ENCODE results near the gene AK8. TPM values are rescaled to one million over a fixed set of nuclear protein-coding genes. Genes with fewer than 3 reads are reported as not detected.

Gene AK8, protein sequence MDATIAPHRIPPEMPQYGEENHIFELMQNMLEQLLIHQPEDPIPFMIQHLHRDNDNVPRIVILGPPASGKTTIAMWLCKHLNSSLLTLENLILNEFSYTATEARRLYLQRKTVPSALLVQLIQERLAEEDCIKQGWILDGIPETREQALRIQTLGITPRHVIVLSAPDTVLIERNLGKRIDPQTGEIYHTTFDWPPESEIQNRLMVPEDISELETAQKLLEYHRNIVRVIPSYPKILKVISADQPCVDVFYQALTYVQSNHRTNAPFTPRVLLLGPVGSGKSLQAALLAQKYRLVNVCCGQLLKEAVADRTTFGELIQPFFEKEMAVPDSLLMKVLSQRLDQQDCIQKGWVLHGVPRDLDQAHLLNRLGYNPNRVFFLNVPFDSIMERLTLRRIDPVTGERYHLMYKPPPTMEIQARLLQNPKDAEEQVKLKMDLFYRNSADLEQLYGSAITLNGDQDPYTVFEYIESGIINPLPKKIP
- total RNA-seq = 1 to 10 TPM; 1.4 to 3.7 (median 1.8) TPM

DNA sequence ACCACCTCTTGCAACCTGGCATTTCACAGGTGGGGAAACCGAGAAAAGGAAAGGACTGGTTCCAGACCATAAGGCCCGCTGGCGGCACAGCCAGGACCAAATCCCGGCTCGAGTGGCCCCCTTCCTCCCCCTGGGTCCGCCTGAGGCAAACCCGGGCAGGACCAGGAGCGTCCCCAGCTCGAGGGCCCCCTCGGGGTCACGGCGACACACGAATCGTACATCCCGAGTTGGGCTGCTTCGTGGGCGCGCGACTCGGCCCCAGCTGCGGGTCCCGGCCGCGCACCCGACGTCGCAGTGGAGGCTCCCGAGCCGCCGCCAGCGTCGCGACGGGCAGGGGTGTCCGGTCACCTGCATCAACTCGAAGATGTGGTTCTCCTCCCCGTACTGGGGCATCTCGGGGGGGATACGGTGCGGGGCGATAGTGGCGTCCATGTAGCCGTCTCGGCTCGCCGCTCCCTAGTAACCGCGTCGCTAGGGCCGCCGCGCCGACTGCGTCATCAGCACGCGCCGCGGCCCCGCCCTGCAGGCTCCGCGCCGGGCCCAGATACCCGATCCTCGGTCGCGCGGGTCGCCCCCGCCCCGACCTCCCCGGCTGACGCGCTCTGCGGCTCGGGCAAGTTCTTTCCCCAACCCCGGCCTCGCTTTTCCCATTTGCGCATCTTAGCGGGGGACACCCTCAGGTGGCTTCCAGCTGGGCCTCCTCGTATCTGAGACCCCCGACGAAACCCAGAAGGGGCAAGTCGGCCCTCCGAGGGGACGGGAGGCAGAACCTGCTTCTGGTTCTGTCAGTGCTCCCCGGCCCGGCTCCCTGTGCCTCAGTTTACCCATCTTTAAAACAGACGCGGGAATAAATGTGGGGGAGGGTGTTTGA lies at the start of gene AK8:
AK8 (minus strand) TSS at position 461 of the 871 bp plus-strand sequence; CDS start at position 432, 29 bp downstream.
- TF ChIP-seq POLR2AphosphoS5 (IDR thresholded peaks at IDR 0.05) (peak in 1 of 3 donors; percentile 58), EP300 (IDR thresholded peaks at IDR 0.05) (no peak), POLR2A (IDR thresholded peaks at IDR 0.05) (no peak)
- TF ChIP-seq, protein P1, sequence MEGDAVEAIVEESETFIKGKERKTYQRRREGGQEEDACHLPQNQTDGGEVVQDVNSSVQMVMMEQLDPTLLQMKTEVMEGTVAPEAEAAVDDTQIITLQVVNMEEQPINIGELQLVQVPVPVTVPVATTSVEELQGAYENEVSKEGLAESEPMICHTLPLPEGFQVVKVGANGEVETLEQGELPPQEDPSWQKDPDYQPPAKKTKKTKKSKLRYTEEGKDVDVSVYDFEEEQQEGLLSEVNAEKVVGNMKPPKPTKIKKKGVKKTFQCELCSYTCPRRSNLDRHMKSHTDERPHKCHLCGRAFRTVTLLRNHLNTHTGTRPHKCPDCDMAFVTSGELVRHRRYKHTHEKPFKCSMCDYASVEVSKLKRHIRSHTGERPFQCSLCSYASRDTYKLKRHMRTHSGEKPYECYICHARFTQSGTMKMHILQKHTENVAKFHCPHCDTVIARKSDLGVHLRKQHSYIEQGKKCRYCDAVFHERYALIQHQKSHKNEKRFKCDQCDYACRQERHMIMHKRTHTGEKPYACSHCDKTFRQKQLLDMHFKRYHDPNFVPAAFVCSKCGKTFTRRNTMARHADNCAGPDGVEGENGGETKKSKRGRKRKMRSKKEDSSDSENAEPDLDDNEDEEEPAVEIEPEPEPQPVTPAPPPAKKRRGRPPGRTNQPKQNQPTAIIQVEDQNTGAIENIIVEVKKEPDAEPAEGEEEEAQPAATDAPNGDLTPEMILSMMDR (IDR thresholded peaks at IDR 0.05) = no peak
- Histone ChIP-seq H3K4me3 (peak within 1 kb of the TSS; percentile 94), H3K9me3 (no peaks in the 10 kb centered on the region), H3K4me1 (peaks cover 32% of the 10 kb centered on the region), H3K27me3 (no peaks in the 10 kb centered on the region), H3K27ac (peak within 1 kb of the TSS; percentile 93), H3K36me3 (no peaks in the 10 kb centered on the region)
- DNase-seq (ENCODE audit: low spot score in 2 of 2) = peak; percentile 80 to 88
- WGBS = no CpG with 5 or more reads among the region's 89 CpGs

DNA sequence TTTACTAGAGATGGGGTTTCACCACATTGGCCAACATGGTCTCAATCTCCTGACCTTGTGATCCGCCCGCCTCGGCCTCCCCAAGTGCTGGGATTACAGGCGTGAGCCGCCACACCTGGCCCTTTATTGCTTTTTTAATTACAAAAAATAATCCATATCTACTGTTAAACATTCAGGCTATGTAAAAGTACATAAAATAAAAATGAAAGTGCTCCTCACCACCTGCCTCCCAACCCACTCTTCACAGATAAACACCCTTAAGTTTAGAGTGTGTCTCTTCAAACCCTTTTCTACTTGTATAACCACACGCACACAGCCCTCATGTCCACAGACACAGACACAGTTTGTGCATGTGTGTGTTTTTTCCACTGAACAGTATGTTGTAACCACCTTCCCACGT lies 49.6 kb upstream of the AK8 start:
- H3K4me1 ChIP-seq = no peaks in the 10 kb centered on the region
- no peak for DNase-seq (ENCODE audit: low spot score in 2 of 2)
- H3K27me3 ChIP-seq = no peaks in the 10 kb centered on the region
- WGBS = 94% methylated on average over 7 of the region's 7 CpGs
- H3K9me3 ChIP-seq = no peaks in the 10 kb centered on the region
- peaks cover 65% of the 10 kb centered on the region for H3K36me3 ChIP-seq
- TF ChIP-seq, protein P1 (IDR thresholded peaks at IDR 0.05) = no peak
- TF ChIP-seq POLR2AphosphoS5 (IDR thresholded peaks at IDR 0.05) = no peak
- no peak for TF ChIP-seq POLR2A (IDR thresholded peaks at IDR 0.05)
- no peak for TF ChIP-seq EP300 (IDR thresholded peaks at IDR 0.05)
- H3K4me3 ChIP-seq = no peak overlapping the region
- H3K27ac ChIP-seq = no peak overlapping the region

DNA sequence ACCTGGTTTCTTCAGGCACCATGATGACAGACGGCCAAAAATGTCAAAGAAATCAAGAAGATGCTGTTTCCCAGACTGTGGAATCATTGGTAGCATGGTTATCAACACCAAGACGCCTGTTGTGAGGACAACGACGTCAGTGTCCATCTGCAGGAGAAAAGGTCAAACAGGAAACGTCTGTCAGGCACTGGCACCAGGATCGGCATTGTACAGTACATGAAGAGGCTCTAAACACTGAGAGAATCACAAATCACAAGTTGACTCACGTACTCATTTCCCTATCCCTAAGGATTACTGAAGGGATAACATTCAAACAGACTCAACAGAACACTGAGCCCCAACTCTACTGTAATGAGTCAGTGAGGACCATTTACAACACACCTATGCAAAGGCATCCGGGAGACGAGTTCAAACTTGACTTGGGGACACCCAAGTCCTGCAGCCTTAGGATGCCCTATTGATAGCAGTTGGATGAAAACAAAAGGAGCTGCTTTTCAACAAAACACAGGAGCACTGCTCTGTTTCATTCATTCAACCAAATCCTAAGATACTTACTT lies 45.3 kb upstream of the AK8 start:
- WGBS = 89% methylated on average over 9 of the region's 9 CpGs
- Histone ChIP-seq H3K27ac (no peak overlapping the region), H3K4me1 (no peaks in the 10 kb centered on the region), H3K9me3 (no peaks in the 10 kb centered on the region), H3K36me3 (peaks cover 88% of the 10 kb centered on the region), H3K4me3 (no peak overlapping the region), H3K27me3 (no peaks in the 10 kb centered on the region)
- no peak for DNase-seq (ENCODE audit: low spot score in 2 of 2)
- no peak for TF ChIP-seq POLR2A (IDR thresholded peaks at IDR 0.05)
- TF ChIP-seq EP300 (IDR thresholded peaks at IDR 0.05) = no peak
- TF ChIP-seq, protein P1 (IDR thresholded peaks at IDR 0.05) = no peak
- no peak for TF ChIP-seq POLR2AphosphoS5 (IDR thresholded peaks at IDR 0.05)

DNA sequence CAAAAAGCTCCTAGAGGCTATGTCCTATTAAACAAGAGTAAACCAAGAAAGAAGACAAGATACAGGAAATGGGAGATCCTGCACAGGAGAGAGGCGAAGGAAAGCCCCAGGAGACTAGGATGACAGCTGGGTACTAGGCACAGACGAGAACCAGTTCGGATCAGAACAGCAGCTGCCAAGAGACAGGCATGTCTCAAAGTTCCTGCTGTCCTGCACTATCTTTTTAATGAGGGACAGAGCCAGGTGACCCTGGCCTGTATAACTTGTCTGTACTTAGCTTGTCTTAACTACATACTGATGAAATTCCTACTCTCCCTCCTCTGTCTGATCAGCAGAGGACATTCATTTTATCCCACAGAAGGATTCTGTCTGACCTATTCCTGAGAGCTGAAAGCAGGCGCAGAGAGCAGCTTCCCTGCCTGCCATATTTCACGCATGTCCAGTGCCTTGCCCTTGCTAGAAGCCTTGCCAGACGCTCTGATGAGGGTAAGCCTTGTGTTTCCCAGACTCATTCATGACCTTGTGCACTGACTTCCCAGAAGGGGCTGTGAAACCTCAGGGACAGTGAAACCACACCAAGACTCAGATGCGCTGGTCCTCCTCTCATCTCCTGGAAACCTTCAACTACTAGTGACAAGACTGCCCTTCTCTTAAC lies 41.7 kb upstream of the AK8 start:
- no peak overlapping the region for H3K27ac ChIP-seq
- TF ChIP-seq EP300 (IDR thresholded peaks at IDR 0.05) (no peak), POLR2A (IDR thresholded peaks at IDR 0.05) (no peak), POLR2AphosphoS5 (IDR thresholded peaks at IDR 0.05) (no peak)
- TF ChIP-seq, protein P1 (IDR thresholded peaks at IDR 0.05) = no peak
- no peaks in the 10 kb centered on the region for H3K27me3 ChIP-seq
- H3K9me3 ChIP-seq = no peaks in the 10 kb centered on the region
- no peak overlapping the region for H3K4me3 ChIP-seq
- WGBS = 85% methylated on average over 7 of the region's 7 CpGs
- no peak for DNase-seq (ENCODE audit: low spot score in 2 of 2)
- H3K4me1 ChIP-seq = no peaks in the 10 kb centered on the region
- H3K36me3 ChIP-seq = peaks cover 89% of the 10 kb centered on the region
